ENCODE data around the gene PDCD11.

Gene PDCD11

DNA sequence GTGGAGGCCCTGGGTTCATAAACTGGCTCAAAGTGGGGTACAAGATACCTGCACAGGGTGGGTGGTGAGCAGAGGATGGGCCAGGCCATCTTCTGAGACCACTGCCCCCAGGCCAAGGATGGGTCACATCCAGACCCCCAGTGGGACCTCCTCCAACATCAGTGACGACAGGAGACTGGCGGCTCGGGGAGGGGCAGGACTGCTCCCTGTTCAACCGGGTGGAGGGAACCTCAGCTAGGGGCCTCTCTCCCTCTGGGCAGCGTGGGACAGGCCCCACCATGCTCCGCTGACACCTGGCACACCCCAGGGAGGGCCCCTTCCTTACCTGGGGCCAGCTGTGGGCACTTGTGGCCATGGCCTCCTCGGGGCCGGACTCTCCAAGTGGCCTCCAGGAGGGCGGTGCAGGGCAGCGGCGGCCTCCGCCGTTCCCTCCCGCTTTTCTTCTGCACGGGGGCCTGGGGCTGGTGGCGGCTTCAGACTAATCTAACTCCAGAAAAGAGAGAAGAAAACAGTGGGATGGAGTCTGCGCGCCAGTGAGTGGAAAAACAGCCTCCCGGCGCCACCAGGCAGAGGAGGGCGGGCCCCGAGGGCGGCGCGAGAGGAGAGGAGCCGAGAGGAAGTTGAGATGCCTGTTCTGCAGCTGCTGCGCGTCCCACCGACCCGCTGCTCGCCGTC is 55.5 kb downstream of the PDCD11 start, which contains the start of gene CALHM2:
CALHM2 (minus strand) TSS at position 540 of the 675 bp plus-strand sequence. CDS start 2,429 bp downstream, outside the sequence.
- peak; percentile 56 for DNase-seq

DNA sequence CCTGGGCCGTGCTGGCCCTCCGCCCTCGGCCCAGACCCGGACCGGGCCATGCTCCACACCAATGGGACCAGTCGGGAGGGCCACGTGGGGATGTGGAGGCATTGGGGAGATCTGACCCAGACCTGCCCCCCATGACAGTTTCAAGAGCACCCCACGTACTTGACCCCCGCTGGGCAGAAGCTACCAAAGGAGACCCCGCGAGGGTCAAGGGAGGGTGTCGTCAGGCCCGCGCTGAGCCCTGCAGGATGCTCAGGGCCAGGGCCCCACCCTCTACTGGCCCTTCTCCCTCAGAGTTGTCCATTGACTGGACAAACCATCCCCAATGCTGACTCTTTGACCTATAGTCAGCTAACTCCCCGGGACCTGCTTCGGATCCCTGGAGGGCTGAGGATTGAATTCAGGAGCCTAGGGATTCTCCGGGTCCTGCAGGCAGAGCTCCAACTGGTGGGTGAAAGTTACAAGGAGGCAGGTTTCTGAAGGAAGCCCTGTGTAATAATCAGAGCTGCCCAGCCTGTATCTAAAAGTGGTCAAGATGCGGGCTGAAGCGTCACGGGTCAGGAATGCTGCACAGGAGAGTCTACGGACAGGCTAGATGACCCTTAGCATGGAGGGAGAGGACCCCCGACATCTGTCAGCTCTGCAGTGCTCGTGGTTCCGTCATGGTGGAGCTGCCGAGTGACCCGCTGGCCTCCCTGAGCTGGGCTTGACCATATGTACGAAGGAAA is 56.2 kb downstream of the PDCD11 start:
- no peak for DNase-seq

DNA sequence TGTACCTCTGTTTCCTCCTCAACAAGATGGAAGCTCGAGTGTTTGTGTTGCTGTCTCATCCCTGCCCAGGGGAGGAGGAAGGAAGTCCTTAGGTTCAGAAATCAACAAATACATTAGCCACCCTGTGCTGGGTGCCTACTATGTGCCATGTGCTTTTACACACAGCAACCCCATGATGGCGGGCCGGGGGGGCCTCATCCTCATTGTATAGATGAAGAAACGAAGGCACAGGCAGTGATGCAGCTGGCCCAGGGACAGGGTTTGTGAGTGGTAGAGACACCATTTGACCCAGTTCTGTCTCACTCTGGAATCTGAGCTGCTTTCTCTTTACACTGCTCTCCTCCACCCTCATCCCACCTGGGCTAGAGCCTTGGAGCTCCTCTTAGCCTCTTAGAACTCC is 57.6 kb downstream of the PDCD11 start:
- DNase-seq, result no peak

DNA sequence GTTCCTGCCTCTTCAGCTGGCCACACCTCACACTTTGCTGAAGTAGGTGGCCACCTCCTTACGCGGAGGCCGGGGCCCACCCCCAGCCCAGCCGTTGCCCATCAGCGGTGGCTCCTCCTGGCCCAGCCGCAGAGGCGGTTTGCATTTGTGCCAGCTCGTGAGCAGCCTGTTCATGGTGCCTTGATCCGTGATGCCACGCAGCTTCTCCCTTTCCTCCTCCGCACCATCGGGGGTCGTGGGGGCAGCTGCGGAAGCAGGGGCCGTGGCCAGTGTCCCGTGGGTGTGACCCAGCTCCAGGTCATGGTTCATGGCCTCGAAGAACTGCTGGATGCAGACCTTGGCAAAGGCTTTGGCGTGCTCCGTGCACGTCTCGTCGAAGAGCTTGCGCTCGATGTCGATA is 58.8 kb downstream of the PDCD11 start:
- no peak for DNase-seq

DNA sequence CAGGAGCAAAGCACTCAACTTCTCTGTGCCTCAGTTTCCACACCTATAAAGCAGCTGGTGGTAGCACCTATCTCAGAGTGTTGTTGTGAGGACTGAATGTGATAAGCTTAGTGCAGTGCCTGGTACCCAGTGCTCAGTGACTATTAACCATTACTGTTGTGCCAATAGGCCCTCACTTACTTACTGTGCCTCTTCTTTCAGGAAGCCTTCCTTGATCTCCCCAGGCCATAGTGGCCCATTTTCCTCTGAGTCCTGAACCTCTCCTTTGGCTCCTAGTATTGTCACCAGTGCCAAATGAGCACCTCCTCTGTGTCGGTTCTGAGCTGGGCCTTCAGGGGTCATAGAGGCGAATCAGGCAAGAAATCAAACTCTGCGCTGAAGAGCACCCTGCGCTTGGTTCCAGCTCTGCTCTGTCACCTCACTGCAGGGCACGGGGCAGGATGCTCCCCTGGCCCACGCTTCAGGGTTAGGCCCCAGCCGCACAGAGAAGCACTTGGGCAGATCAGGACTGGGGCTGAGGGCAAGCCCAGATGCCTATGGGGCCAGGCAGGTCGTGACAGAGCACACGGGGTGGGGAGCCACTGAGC is 59.7 kb downstream of the PDCD11 start:
- DNase-seq, result no peak

DNA sequence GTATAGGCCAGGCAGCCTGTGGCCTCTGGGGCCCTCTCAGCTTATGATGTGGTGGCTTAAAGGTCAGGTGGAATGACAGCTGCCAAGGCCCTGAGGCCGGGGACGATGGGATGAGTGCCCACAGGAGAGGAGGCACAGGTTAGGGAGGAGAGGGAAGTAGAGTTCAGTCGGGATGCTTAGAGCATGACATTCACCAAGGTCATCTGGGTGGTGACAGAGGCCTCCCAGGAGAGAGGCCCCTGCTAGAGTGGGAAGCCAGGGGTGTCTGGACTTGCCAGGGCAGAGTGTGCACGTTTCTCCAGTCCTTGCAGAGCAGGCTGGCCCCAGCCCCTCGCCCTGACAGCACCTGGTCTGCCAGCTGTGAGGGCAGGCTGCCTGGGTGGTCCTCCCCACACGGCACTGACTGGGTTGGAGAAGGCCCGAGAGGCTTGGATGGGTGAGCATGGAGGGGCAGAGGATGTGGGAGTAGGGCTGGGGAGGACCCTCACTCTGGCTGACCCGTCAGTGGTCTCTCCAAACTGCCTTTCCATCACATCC is 60.8 kb downstream of the PDCD11 start:
- no peak for DNase-seq

DNA sequence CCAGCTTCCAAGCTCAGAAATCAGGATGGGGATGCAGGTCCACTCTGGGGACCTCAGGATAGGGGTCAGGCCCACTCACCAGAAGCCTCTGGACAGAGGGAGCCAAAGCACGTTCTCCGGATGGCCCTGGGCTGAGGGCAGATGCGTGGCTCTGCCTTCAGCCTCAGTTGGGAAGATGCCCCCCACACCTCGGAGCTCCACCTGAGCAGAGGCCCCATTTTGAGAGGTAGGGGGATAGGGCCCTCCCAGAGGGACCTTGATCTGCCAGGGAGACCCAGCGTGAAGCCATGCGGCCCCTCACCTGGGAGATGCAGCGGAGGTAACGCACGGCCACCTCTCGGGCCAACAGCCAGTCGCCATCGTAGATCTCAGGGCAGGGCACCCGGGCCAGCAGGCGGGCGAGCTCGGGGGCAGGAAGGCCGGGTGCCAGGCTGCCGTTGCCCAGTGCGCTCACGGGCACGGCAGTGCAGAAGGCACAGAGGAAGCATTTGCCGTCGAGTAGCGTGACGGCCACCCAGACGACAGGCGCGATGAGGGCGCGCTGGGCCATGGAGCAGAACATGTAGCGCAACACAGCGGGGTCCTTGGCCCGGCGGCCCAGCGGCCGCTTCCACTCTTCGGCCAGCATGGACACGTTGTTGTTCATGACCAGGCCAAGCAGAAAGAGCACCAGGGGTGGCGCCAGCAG is 61.6 kb downstream of the PDCD11 start:
- no peak for DNase-seq

DNA sequence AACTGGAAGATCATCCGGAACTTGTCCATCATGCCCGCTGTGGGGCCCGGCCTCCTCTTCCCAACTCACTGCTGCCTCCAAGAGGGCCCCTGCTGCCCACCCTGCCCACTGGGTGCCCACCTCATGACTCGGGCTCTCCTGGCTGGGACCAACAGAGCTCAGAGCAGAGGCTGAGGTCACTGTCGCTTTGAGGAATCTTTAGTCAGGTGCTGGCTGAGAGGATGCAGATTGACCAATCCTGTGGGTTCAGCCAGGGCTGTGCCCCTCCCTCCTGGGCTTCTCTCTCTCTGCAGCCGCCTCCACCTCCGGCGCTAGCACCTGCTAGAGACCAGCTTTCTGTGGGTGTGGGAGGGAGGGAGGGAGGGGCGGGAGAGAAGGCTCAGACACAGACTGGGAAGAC is 62.3 kb downstream of the PDCD11 start, which contains the start of gene CALHM1:
CALHM1 (minus strand) TSS at position 181 of the 400 bp plus-strand sequence; CDS start at position 32, 149 bp downstream.
- DNase-seq, result no peak

DNA sequence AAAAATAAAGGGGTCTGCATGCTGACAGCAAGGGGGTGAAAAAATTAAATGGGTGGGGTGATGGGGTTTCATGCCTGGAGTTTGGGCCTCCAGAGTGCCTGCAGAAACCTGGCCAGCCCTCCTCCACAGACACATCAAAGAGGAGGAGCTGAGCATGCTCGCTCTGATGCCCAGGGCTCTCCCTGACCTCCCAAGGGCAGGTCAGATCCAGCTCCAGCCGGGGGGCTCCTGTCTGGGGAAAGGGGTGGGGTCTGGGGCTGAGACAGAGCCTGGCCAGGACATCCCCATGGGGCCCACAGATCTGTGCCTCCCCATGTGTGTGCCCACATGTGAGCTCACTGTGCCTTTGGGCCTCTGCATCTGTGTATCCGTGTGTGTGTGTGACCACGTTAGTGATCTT is 63.2 kb downstream of the PDCD11 start:
- no peak for DNase-seq

DNA sequence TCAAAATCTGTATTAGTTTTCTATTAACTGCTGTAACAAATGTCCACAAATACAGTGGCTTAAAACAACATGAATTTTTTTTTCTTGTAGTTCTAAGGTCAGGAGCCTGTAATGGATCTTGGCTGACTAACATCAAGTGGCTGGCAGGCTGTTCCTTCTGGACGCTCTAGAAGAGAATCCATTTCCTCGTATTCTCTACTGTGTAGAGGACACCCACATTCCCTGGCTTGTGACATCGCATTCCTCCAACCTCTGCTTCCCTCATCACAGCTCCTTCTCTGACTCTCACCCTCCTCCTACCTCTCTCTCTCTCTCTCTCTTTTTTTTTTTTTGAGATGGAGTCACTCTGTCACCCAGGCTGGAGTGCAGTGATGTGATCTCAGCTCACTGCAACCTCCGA is 67.1 kb downstream of the PDCD11 start:
- no peak for DNase-seq

DNA sequence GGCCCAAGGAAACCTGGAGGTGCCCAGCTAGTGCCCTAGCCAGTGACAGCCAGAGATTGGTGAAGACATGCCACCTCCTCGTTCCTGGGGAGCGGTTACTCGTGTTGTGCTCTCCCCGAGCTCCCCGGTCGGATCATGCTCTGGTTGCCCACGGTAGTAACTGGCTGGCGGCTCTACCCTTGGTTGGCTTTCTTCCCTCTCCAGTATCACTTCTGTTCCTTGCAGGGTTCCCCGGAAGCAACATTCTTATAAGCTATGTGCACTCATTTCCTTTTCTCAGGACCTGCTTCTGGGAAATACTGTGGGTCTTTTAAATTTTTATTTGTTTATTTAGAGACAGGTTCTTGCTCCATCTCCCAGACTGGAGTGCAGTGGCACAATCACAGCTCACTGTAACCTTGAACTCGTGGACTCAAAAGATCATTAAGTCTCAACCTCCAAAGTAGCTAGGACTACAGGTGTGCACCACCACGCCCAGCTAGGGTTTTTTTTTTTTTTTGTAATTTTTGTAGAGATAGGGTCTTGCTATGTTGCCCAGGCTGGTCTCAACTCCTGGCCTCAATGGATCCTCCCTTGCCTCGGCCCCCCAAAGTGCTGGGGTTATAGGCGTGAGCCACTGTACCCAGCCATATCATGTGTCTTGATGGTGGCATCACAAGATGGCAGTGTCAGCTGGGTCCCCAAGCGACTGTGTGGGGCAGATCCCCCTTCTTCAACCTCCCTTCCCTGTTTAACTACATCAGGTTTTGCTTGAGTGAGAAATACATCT is 69.2 kb downstream of the PDCD11 start:
- no peak for DNase-seq

DNA sequence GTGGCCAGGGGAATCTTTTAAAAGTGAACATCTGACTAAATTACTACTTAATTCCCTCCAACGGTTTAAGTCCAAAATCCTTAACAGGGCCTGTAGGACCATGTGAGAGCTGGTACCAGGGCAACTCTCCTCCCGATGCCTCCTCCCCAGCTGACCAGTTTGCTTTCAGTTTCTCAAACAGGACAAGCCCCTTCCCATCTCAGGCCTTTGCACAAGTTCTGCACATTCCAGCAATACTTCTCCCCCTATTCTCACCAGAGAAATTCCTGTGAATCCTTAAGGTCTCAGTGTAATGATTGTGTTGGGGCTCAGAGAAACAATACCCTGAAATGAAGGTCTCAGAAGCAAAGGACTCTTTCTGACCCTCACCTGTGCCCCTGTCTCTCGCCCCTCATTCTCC is 70.3 kb downstream of the PDCD11 start:
- DNase-seq, result no peak

DNA sequence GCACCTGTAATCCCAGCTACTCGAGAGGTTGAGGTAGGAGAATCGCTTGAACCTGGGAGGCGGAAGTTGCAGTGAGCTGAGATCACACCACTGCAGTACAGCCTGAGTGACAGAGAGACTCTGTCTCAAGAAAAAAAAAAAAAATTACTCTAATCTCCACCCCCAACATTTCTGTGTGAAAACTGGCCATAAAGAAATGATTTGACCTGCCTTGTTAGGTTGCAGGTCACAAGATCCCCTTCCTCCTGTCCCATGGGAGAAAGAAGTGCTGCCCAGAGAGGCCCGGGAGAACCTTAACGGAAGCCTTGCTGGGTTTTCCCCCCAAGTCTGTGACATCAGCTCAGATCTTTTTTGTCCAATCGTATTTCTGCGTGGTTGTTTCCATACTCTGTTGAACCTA is 71.0 kb downstream of the PDCD11 start:
- no peak for DNase-seq

DNA sequence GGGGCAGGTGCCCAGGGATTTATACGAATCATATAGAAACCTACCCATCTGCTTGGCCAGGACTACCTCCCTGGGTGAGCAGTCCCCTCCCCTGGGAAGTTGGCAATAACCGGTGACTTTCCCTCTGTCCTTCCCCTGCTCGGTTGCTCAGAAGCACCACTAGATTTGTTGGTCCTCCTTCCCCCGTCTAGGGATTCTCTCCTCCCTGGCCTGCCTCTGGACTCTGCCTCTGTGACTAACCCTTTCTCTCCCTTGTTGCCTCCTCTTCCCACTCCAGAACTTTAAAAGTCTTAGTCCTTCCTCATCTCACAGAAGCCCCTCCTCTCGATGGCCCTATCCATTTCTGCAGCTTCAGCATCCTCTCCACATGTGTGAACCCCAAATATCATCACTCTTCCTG is 72.8 kb downstream of the PDCD11 start:
- DNase-seq, result no peak

DNA sequence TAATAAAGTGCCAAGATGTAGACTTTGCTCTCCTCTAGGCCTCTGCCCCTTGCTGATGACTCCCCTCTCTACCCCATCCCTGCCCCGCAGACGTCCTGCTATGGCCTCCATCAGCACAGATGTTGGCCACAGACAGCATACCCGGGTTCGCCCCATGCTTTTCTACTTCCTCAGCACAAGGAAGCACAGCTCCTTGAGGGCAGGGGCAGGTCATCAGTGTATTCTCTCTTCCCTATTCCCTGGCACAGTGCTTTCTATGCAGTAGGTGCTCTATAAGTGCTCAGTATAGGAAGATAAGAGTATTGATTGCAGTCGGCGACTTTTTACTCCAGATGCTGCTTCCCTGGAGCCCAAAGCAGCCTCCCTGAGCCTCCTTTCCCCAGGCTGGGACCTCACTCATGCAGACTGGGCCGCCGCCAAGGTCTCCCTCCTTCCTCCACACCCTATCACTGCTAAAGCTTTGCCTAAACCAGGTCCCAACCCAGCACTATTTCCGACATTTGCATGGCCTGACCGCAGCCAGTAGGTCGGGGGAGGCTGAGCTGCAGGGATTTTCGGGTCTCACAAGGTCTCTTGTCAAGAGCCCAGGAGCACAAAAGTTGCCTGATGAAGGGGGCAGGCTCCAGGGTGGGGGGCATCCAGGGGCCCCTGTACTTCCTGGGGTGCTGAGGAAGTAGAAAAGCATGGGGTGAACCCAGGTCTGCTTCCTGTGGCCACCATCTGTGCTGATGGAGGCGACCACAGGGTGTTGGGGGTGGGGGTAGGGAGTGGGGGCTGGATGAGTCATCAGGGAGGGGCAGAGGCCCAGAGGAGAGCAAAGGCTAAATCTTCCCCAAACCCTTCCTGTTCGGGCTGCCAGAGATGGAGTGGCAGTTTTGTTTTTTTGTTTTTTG is 74.6 kb downstream of the PDCD11 start:
- no peak for DNase-seq

DNA sequence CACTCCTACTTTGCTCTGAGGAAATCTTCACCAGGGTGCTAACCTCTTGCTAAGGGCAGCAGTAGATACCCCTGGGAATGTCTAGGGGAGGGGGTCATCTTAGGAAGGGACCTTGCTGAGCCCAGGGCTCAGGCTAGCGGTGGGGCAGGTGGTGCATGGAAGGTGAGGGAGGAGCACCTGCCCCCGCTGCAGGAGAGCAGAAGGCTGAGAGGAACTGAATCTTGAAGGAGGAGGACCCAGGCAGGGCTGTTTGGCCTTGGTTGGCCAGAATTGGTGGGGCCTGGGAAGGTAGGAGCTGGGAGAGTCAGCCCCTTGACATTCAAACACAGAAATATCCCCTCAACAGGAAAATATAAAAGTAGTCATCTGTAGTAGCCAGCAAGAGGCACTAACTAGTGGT is 75.6 kb downstream of the PDCD11 start:
- DNase-seq, result no peak

DNA sequence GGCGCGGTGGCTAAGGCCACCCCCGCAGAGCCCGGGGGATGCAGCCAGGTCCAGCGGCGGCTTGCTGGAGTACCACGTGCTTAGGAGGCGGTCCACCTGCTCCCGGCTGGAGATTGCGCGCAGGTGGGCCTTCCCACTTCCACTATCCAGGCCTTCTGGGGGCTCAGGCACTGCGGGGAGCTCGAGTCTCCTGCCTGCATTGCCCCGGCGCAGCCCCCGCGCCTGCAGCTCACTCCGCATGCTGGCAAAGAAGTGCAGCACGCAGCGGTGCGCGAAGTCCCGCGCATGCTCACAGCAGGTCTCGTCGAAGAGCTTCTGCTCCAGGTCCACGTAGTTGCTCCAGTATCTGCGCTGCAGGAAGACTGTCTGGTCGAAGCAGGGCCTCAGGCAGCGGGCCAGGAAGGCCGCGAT is 76.8 kb downstream of the PDCD11 start:
- no peak for DNase-seq

DNA sequence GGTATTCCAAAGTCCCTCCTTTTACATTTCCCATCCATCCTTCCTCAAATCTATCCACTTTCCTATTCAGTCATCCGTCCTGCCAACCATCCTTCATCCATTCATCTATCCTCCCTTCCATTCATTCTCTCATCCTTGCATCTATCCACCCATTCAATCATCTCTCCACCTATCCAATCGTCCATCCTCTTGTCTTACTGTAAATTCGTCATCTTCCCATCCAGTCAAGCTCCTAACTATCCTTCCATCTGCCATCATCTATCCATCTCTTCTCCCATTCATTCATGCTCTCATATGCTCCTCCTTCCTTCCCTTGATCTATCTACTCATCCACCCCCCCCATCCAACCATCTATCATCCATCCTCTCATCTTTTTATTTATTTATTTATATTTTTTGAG is 77.7 kb downstream of the PDCD11 start:
- no peak for DNase-seq

DNA sequence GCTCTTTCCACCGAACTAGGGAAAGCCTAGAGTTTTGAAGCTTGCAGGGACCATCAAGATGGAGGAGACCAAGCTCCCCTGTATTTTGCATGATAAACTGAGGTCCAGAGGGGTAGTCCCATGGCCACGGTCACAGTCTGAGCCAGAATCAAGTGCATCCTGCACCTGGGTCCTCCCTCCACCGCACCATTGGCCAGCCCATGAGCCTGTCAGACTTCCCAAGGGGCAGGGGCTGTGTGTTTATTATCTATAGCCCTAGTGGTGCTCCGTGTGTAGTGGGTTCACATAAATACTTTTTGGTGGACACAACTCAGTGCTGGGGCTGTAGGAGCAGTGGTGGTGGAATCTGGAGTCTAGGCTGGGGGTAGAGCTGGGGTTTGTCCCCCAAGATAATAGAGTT is 79.0 kb downstream of the PDCD11 start:
- no peak for DNase-seq

DNA sequence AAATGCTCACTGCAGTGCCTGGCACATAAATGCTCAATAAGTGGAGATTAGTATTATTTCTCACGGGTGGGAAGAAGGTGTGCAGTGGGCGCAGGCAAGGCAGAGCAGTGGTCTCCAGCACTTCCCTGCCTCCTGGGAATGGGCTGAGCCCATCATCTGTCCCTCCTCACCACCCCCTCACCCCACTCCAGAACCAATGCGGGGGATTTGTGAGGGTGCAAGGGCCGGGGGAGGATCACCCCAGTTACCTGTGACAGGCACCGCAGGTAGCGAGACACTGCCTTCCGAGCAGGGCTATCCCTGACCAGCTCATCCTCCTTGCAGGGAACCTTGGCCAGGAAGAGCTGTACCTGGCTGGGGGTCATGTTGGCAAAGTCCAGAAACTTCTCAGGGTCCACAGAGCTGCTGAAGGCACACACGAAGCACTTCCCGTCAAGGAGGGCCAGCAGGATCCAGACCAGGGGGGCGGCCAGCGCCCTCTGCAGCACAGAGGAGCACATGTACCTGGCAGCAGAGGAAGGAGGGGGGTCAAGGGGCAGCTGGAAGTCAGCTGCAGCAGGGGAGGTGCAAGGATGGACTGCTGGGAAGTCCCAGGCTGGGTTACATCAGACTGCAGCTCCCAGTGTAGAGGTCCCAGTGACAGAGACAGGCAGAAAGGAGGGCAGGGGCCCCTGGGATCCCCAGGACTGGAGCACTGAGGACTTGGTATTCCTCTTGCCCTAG is 79.8 kb downstream of the PDCD11 start:
- DNase-seq, result no peak

DNA sequence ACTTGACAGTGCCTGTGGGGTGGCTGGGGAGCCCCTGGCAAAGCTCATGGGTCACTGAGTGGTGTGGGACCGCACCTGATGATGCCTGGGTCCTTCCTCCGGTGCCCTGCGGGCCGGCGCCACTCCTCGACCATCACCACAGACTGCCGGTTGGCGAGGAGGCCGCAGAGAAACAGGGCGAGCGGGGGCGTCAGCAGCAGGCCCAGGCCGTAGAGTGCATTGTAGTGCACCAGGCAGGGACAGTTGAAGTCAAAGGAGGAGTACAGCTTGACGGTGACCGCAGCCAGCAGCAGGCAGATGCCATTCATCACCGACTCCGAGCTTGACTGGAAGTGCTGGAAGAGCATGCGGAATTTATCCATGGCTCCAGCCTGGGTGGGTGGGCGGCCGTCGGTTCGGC is 82.2 kb downstream of the PDCD11 start:
- DNase-seq, result no peak

Data from DMS153 (cell line).